ENCODE results near the gene OTUD5.

Gene OTUD5

GRCh38 chrX:48937054-48937907, 20.1 kb downstream of the OTUD5 start:
- peak; percentile 57 to 84 for DNase-seq (ENCODE audit: low read depth in 1 of 2, low spot score in 1 of 2)

- no peak for DNase-seq (ENCODE audit: low read depth in 1 of 2, low spot score in 1 of 2)
These were observed 20.9 kb downstream of the OTUD5 start for GRCh38 chrX:48936429-48937053.

- DNase-seq (ENCODE audit: low read depth in 1 of 2, low spot score in 1 of 2): no peak
These were observed 22.1 kb downstream of the OTUD5 start for GRCh38 chrX:48935301-48935670.

GRCh38 chrX:48934581-48935300, 22.7 kb downstream of the OTUD5 start:
- DNase-seq (ENCODE audit: low read depth in 1 of 2, low spot score in 1 of 2): no peak

- no peak for DNase-seq (ENCODE audit: low read depth in 1 of 2, low spot score in 1 of 2)
These were observed 23.6 kb downstream of the OTUD5 start for GRCh38 chrX:48933757-48934156.

- no peak for DNase-seq (ENCODE audit: low read depth in 1 of 2, low spot score in 1 of 2)
These were observed 29.5 kb downstream of the OTUD5 start for GRCh38 chrX:48927736-48928382.

- DNase-seq (ENCODE audit: low read depth in 1 of 2, low spot score in 1 of 2): no peak
These were observed 30.3 kb downstream of the OTUD5 start for GRCh38 chrX:48927123-48927522.

GRCh38 chrX:48924270-48924669, 33.1 kb downstream of the OTUD5 start:
- no peak for DNase-seq (ENCODE audit: low read depth in 1 of 2, low spot score in 1 of 2)

GRCh38 chrX:48923771-48924170, 33.6 kb downstream of the OTUD5 start:
- no peak for DNase-seq (ENCODE audit: low read depth in 1 of 2, low spot score in 1 of 2)

- no peak for DNase-seq (ENCODE audit: low read depth in 1 of 2, low spot score in 1 of 2)
These were observed 36.7 kb downstream of the OTUD5 start for GRCh38 chrX:48920718-48921104.

- no peak for DNase-seq (ENCODE audit: low read depth in 1 of 2, low spot score in 1 of 2)
These were observed 37.3 kb downstream of the OTUD5 start for GRCh38 chrX:48919947-48920717.

GRCh38 chrX:48919360-48919841, 38.0 kb downstream of the OTUD5 start:
- no peak for DNase-seq (ENCODE audit: low read depth in 1 of 2, low spot score in 1 of 2)

- DNase-seq (ENCODE audit: low read depth in 1 of 2, low spot score in 1 of 2): peak; percentile 69 to 88
These were observed 38.6 kb downstream of the OTUD5 start, which contains the start of gene PIM2 for GRCh38 chrX:48918643-48919340. Gene PIM2 (minus strand): TSS chrX:48919024. CDS start chrX:48918834, 190 bp downstream.

- no peak for DNase-seq (ENCODE audit: low read depth in 1 of 2, low spot score in 1 of 2)
These were observed 39.1 kb downstream of the OTUD5 start for GRCh38 chrX:48918301-48918642.

GRCh38 chrX:48917139-48918001, 40.0 kb downstream of the OTUD5 start:
- peak; percentile 70 to 82 for DNase-seq (ENCODE audit: low read depth in 1 of 2, low spot score in 1 of 2)

- no peak for DNase-seq (ENCODE audit: low read depth in 1 of 2, low spot score in 1 of 2)
These were observed 42.6 kb downstream of the OTUD5 start for GRCh38 chrX:48914593-48915493.

- DNase-seq (ENCODE audit: low read depth in 1 of 2, low spot score in 1 of 2): no peak
These were observed 43.6 kb downstream of the OTUD5 start for GRCh38 chrX:48913605-48914366.
